Jurkat, Clone E6-1 (cell line): ENCODE data around the gene GMEB2.
A peak's percentile ranks its signal among the peaks of the same experiment; 100 is the strongest.

Experiments
- DNase-seq: peaks from one replicate; pipeline ENCODE4 v3.0.0-alpha.2; 2011; ENCODE audit warnings: low read depth, low spot score
- H3K4me3 ChIP-seq: 2 replicates; pipeline ENCODE4 v1.5.1; 2011; ENCODE audit warnings: mild to moderate bottlenecking, low read length, control low read depth, moderate library complexity

GMEB2 gene

DNA sequence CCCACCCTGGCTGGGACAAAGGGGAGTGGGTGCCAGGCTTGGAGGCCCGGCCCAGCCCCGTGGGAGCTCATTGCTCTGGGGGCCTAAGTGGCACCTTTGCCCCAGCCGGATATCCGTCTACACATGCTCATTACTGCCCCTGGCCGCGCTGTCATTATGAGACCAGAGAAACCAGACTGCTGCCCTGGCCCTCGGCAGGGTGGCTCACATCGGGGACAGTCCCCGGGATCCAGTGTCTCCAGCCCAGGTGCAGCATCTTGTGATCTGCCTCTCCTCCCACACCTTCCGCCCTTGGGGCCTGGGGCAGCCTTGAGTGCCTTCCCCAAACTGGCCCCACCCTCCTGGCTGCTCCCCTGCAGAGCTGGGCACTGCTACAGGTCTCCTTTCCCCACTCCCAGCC, 84.2 kb downstream of the GMEB2 start:
- H3K4me3 ChIP-seq = no peak overlapping the region
- DNase-seq = no peak

DNA sequence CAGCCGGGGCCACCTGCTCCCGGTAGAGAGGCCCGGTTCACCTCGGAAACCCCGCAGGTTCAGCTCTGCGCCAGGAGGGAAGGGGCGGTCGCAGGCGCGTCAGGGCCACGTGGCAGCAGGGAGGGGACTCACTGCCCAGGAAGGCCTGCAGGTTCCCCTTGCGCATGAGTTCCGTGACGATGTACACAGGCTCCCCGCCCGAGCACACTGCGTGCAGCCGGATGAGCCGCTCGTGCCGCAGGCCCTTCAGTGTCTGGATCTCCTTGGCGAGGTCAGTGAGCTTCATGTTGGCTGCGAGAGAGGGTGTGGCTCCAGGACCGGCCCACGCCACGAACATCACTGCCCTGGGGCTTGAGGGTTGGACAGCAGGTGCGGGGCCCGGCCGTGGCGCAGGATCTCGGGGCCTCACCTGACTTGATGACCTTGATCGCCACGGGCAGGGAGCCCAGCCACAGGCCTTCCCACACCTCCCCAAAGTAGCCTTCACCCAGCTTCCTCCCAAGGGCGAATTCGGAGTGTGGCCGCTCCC, 84.8 kb downstream of the GMEB2 start:
- no peak overlapping the region for H3K4me3 ChIP-seq
- no peak for DNase-seq

DNA sequence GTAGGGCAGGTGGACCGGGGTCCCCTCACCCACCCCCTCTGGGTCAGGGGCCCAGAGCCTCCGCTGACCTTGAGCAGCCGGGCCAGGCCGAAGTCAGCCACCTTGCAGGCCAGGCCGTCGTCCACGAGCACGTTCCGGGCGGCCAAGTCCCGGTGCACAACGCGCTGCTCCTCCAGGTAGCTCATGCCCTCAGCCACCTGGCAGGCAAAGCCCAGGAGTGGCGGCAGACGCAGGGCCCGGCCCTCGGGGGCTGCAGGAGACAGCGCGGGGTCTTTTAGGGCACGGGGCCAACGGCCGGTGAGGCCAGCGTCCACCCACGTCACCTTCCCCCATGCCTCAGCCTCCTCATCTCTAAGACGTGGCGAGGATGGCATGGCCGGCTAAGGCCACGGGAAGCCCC, 85.5 kb downstream of the GMEB2 start:
- no peak overlapping the region for H3K4me3 ChIP-seq
- DNase-seq = no peak

DNA sequence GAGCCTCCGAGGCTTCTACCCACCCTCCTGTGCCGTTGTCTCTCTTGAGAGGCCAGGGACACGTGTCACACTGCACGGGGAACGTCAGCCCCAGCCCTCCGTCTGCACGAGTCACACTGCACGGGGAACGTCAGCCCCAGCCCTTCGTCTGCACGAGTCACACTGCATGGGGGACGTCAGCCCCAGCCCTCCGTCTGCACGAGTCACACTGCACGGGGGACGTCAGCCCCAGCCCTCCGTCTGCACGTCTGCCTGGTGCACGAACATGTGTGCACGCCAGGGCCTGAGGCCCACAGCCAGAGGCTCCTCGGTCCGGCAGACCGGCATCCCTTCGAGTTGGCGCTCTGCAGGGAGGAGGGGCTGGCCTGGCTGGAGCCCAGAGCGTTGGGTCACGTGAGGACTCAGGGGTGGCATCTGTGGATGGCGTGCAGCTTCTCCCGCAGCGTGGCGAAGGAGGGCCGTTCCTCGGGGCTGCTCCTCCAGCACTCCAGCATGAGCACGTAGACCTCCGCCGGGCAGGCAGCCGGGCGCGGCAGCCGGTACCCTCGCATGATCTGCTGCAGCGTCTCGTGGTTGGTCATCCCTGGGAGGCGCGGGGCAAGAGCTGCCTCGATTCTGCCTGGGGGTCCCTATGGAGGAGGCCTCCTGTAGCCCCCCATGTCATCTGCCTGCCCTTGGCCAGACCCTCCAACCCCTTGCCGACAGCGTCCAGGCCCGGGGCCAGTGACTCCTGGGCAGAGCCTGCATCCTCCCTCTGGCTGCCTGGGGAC, 86.3 kb downstream of the GMEB2 start:
- no peak for DNase-seq
- no peak overlapping the region for H3K4me3 ChIP-seq

DNA sequence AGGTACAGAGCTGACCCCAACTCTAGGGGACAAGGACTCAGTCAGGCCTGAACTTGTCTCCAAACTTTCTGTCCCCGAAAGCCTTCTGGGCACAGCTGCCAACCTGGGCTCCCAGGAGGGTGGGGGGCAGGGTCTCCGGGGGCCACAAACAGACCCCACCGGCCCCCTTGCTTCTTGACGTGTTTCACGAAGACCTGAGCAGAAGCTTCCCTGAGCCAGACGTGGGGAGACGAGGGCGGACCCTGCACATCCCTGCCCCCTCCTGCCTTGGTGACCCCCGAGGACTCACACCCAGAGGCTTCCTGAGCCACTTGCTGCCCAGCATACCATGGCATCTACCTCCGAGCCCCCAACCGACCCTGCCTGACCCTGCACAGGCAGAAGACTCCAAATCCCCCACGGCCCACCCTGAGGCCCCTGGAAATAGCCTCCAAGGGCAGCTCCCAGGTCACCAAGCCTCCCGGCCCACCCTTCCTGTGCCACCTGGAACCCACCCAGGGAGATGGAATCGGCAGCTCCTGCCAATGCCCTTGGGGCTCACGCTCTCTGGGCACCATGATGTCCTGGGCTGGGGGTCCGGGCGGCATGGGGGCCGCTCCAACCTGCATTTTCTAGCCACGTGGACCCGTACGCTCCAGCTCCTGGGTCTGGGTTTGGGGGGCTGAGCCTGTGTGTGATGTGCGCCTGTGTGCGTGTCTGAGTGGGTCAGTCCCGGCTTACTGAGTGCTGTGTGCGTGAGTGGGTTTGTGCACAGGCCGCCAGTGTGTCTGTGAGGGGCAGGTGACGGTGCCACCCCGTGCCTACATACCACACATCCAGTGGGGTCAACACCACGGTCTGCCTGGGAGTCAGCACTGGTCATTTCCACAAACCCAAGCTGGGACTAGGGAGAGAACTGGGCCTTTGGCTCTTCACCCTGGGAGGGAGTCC, 87.2 kb downstream of the GMEB2 start:
- H3K4me3 ChIP-seq = no peak overlapping the region
- DNase-seq = no peak

DNA sequence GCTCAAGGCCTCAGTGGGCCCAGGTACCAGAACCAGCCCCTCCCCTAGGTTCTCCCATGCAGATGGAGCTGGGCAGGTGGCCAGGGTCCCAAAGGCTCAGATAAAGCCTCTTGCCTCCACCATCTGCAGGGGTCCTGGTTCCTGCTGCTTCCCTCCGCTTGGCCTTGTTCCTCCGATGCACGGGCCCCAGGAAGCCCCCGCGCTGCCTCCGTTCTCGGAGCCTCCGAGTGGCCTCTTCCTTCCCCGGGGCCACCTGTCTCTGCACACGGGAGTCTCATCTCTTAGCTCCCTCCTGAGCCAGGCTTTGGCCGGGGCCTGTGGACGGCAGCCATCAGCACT, 87.8 kb downstream of the GMEB2 start:
- H3K4me3 ChIP-seq = no peak overlapping the region
- DNase-seq = no peak

DNA sequence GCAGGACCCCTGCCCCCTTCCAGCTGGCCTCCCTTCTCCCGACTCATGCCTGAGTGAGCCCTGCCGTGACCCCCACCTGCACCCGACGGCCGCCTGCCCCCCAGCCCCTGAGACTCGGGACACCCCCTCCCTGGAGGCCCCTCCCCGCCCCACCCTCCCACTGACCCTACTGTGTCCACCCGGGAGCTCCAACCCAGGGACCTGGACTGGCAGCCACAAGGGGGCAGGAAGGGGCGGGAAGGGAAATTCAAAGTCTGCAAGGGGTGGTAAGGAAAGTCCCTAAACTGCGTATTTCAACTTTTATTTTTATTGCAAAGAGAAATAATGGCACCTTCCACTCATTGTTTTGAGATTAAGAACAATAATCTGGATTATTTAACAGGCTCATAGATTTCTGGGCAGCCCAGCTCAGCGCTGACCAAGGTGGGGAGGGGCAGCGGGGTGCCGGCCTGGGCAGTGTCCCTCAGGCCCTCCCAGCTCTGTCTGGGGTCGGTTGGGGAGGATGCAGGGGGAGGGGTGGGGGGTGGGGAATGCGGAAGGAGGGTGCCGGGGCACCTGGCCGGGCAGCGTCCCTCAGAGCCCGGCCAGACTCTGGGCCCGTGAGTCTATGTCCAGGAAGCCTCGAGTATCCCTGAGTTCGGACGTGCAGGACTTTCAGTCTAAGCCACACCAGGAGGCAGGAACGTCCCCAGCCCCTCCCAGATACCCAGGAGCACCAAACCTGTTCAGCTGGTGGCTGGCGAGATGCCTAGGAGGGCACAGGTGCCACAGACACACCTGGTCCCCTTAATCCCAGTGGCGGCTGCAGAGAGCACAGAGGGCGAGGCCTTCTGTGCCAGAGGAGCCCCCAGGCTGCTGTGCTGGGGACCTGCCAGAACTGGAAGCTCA, 88.5 kb downstream of the GMEB2 start:
- DNase-seq = no peak
- peak overlapping the region; percentile 54 for H3K4me3 ChIP-seq
